Measurements from ENCODE around the gene SPECC1.

Gene SPECC1

GRCh38 chr17:20080513-20080912, 71.4 kb downstream of the SPECC1 start:
- no peak for DNase-seq (ENCODE audit: low read depth)

GRCh38 chr17:20083156-20083859, 74.1 kb downstream of the SPECC1 start:
- TF ChIP-seq CTCF (IDR thresholded peaks at IDR 0.05; ENCODE audit: insufficient read depth, low read depth, low read length, missing control alignments): no peak
- no peak overlapping the region for H3K4me3 ChIP-seq (ENCODE audit: low read length)
- DNase-seq (ENCODE audit: low read depth): peak; percentile 21

More at GRCh38 chr17:20080513-20080912, 71.4 kb downstream of the SPECC1 start:
- no peak overlapping the region for H3K4me3 ChIP-seq (ENCODE audit: low read length)
- TF ChIP-seq CTCF (IDR thresholded peaks at IDR 0.05; ENCODE audit: insufficient read depth, low read depth, low read length, missing control alignments): no peak

GRCh38 chr17:20084621-20085282, 75.6 kb downstream of the SPECC1 start:
- no peak for TF ChIP-seq CTCF (IDR thresholded peaks at IDR 0.05; ENCODE audit: insufficient read depth, low read depth, low read length, missing control alignments)
- no peak for DNase-seq (ENCODE audit: low read depth)
- H3K4me3 ChIP-seq (ENCODE audit: low read length): no peak overlapping the region

- no peak for TF ChIP-seq CTCF (IDR thresholded peaks at IDR 0.05; ENCODE audit: insufficient read depth, low read depth, low read length, missing control alignments)
- DNase-seq (ENCODE audit: low read depth): no peak
- no peak overlapping the region for H3K4me3 ChIP-seq (ENCODE audit: low read length)
These were observed 76.2 kb downstream of the SPECC1 start for GRCh38 chr17:20085283-20085845.

GRCh38 chr17:20086416-20087076, 77.4 kb downstream of the SPECC1 start:
- H3K4me3 ChIP-seq (ENCODE audit: low read length): no peak overlapping the region
- DNase-seq (ENCODE audit: low read depth): no peak
- no peak for TF ChIP-seq CTCF (IDR thresholded peaks at IDR 0.05; ENCODE audit: insufficient read depth, low read depth, low read length, missing control alignments)

- no peak for TF ChIP-seq CTCF (IDR thresholded peaks at IDR 0.05; ENCODE audit: insufficient read depth, low read depth, low read length, missing control alignments)
- no peak for DNase-seq (ENCODE audit: low read depth)
- H3K4me3 ChIP-seq (ENCODE audit: low read length): no peak overlapping the region
These were observed 78.5 kb downstream of the SPECC1 start for GRCh38 chr17:20087538-20088250.

All from epithelial cell of esophagus (primary cell).